HepG2 (cell line): ENCODE data around the gene DNMT3L. TPM values are rescaled to one million over a fixed set of nuclear protein-coding genes. Genes with fewer than 3 reads are reported as not detected.

Experiments
- CREB1 ChIP-seq, 2 experiments: fragments of 450-650 bp in 1 of 2; IDR thresholded peaks; 2 replicates each; pipeline ENCODE4 v1.6.1; 2016 to 2017; ENCODE audit warnings: control low read depth in 1 of 2, mild to moderate bottlenecking in 1 of 2, missing compliant biosample characterization in 1 of 2, missing genetic modification characterization in 1 of 2
- ERF ChIP-seq: IDR thresholded peaks from 2 replicates; pipeline ENCODE4 v1.6.1; 2018; ENCODE audit warnings: missing biosample characterization, missing genetic modification reagents
- KDM6A ChIP-seq: IDR thresholded peaks from 2 replicates; pipeline ENCODE4 v1.6.1; 2016; ENCODE audit warnings: low read depth
- NFE2L1 ChIP-seq: sonication (generic); formaldehyde crosslinking; IDR thresholded peaks from 2 replicates; pipeline ENCODE4 v1.4.0; 2020; ENCODE audit warnings: missing genetic modification reagents, mild to moderate bottlenecking, borderline replicate concordance
- NRL ChIP-seq: sonication (generic); formaldehyde crosslinking; IDR thresholded peaks from 2 replicates; pipeline ENCODE4 v1.5.0; 2020; ENCODE audit warnings: missing genetic modification reagents, mild to moderate bottlenecking, moderate library complexity, borderline replicate concordance
- POGZ ChIP-seq: sonication (generic); formaldehyde crosslinking; IDR thresholded peaks from 2 replicates; pipeline ENCODE4 v1.4.0; 2020; ENCODE audit warnings: mild to moderate bottlenecking, missing genetic modification reagents
- RELA ChIP-seq: sonication (generic); formaldehyde crosslinking; IDR thresholded peaks from 2 replicates; pipeline ENCODE4 v1.4.0; 2020; ENCODE audit warnings: missing genetic modification reagents
- RORA ChIP-seq: sonication (generic); formaldehyde crosslinking; IDR thresholded peaks from 2 replicates; pipeline ENCODE4 v1.5.0; 2020; ENCODE audit warnings: mild to moderate bottlenecking, missing genetic modification reagents, moderate library complexity
- SALL1 ChIP-seq: sonication (generic); formaldehyde crosslinking; IDR thresholded peaks from 2 replicates; pipeline ENCODE4 v1.8.0; 2022; ENCODE audit warnings: mild to moderate bottlenecking, missing genetic modification reagents
- STAT6 ChIP-seq: sonication (generic); formaldehyde crosslinking; IDR thresholded peaks from 2 replicates; pipeline ENCODE4 v1.4.0; 2020; ENCODE audit warnings: missing genetic modification reagents, mild to moderate bottlenecking, borderline replicate concordance
- THAP7 ChIP-seq: sonication (generic); formaldehyde crosslinking; IDR thresholded peaks from 2 replicates; pipeline ENCODE4 v1.8.1; 2023; ENCODE audit warnings: mild to moderate bottlenecking, missing genetic modification reagents
- ZNF75D ChIP-seq: sonication (generic); formaldehyde crosslinking; IDR thresholded peaks from 2 replicates; pipeline ENCODE4 v1.8.1; 2023; ENCODE audit warnings: missing genetic modification reagents, mild to moderate bottlenecking, borderline replicate concordance
- ZSCAN30 ChIP-seq: sonication (generic); formaldehyde crosslinking; IDR thresholded peaks from 2 replicates; pipeline ENCODE4 v1.5.0; 2020; ENCODE audit warnings: mild to moderate bottlenecking, missing genetic modification reagents
- polyA plus RNA-seq, 8 experiments: library from polyadenylated mRNA; depleted of rRNA in 3 of 8; stranded (reverse) in 7 of 8; unstranded in 1 of 8; fragments of >200 nt; fragmentation: Illumina TruSeq in 4 of 8; extraction: Trizol in 4 of 8; gene quantifications; 2 replicates each; pipeline versions ENCODE4 v1.2.1 to v1.2.3, GENCODE V29; 2011 to 2016; ENCODE audit warnings: low read depth in 4 of 8, missing spikeins in 1 of 8, mixed read lengths in 1 of 8; ENCODE audit not compliant: insufficient read depth in 1 of 8
- total RNA-seq, 5 experiments: library from RNA; depleted of rRNA; stranded (reverse); fragments of >200 nt; fragmentation: Illumina TruSeq; extraction: Trizol; gene quantifications; 2 replicates each; pipeline ENCODE4 v1.2.3, GENCODE V29; 2016; ENCODE audit warnings: low read depth in 1 of 5
- TF ChIP-seq, protein P1 (sequence below): IDR thresholded peaks from 2 replicates; pipeline ENCODE4 v1.6.1; 2018; ENCODE audit warnings: missing genetic modification reagents, mild to moderate bottlenecking, missing compliant biosample characterization
- TF ChIP-seq, protein P2 (sequence below): sonication (generic); formaldehyde crosslinking; IDR thresholded peaks from 2 replicates; pipeline ENCODE4 v1.5.1; 2020; ENCODE audit warnings: mild to moderate bottlenecking, missing genetic modification reagents, moderate library complexity
- TF ChIP-seq, protein P3 (sequence below): IDR thresholded peaks from 2 replicates; pipeline ENCODE4 v1.6.1; 2016; ENCODE audit warnings: missing compliant biosample characterization, missing genetic modification reagents, borderline replicate concordance
- TF ChIP-seq, protein P4 (sequence below): sonication (generic); formaldehyde crosslinking; IDR thresholded peaks from 2 replicates; pipeline ENCODE4 v1.5.0; 2020; ENCODE audit warnings: mild to moderate bottlenecking, missing genetic modification reagents, borderline replicate concordance
- TF ChIP-seq, protein P5 (sequence below): sonication (generic); formaldehyde crosslinking; IDR thresholded peaks from 2 replicates; pipeline ENCODE4 v1.5.0; 2020; ENCODE audit warnings: missing genetic modification reagents, mild to moderate bottlenecking, borderline replicate concordance

Gene DNMT3L
- total and polyA plus RNA-seq, 2 of the 13 experiments (the other 11 are each of a cell fraction or from before 2014, with no cell fraction given), result 0.75 to 1.7 TPM

DNA sequence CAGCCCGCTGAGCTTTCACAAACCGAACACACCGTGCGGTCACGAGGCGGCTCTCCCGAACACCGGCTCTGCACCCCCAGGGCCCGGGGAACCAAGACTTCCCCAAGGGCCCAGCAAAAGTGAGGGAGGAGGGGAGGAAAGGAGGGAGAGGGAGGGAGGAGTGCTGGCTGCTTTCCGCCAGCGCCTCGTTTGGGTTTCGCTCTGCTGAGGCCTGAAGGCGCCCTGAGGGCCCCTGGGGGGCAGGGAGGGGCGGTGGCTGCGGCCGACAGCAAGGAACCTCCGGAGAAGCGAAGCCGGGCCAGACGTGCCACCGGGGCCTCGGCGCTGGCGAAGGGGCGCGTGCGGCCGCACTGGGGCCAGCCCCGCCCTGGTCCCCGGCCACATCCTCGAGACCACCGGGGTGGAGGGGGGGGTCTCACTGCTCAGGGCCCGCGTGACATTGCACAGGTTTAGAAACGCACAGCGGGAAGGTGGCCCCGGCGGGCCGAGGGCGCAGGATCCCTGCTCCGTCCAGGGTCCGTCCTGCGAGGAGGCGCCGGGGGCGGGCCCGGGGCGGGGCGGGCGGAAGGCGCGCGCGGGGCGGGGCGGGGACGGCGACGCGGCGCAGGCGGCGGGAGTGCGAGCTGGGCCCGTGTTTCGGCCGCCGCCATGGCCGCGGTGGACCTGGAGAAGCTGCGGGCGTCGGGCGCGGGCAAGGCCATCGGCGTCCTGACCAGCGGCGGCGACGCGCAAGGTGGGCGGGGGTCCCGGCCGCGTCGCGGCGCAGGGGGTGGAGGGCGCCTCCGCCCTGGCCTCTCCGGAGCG is 38.0 kb upstream of the DNMT3L start, which contains the start of gene PFKL (continued):
- TF ChIP-seq RELA (CRISPR knock-in tag), result no peak
- TF ChIP-seq STAT6 (CRISPR knock-in tag), result no peak
- no peak for TF ChIP-seq NFE2L1 (CRISPR knock-in tag)
- TF ChIP-seq RORA, result no peak
- no peak for TF ChIP-seq POGZ
- no peak for TF ChIP-seq CREB1 (IDR thresholded peaks at IDR 0.05)
- no peak for TF ChIP-seq CREB1 (CRISPR knock-in tag; IDR thresholded peaks at IDR 0.05)
- no peak for TF ChIP-seq KDM6A (CRISPR knock-in tag)
- no peak for TF ChIP-seq THAP7
- TF ChIP-seq NRL, result peak; percentile 80
- TF ChIP-seq, protein P1, sequence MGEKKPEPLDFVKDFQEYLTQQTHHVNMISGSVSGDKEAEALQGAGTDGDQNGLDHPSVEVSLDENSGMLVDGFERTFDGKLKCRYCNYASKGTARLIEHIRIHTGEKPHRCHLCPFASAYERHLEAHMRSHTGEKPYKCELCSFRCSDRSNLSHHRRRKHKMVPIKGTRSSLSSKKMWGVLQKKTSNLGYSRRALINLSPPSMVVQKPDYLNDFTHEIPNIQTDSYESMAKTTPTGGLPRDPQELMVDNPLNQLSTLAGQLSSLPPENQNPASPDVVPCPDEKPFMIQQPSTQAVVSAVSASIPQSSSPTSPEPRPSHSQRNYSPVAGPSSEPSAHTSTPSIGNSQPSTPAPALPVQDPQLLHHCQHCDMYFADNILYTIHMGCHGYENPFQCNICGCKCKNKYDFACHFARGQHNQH, result 0 out of 2 replicates have a peak, but pooled peaks have one; percentile 29
- TF ChIP-seq ZNF75D (CRISPR knock-in tag), result no peak
- TF ChIP-seq ERF, result peak; percentile 48
- TF ChIP-seq, protein P2, sequence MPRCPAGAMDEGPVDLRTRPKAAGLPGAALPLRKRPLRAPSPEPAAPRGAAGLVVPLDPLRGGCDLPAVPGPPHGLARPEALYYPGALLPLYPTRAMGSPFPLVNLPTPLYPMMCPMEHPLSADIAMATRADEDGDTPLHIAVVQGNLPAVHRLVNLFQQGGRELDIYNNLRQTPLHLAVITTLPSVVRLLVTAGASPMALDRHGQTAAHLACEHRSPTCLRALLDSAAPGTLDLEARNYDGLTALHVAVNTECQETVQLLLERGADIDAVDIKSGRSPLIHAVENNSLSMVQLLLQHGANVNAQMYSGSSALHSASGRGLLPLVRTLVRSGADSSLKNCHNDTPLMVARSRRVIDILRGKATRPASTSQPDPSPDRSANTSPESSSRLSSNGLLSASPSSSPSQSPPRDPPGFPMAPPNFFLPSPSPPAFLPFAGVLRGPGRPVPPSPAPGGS (CRISPR knock-in tag), result peak; percentile 38; the same call in 1 of the 2 replicates
- TF ChIP-seq, protein P3, sequence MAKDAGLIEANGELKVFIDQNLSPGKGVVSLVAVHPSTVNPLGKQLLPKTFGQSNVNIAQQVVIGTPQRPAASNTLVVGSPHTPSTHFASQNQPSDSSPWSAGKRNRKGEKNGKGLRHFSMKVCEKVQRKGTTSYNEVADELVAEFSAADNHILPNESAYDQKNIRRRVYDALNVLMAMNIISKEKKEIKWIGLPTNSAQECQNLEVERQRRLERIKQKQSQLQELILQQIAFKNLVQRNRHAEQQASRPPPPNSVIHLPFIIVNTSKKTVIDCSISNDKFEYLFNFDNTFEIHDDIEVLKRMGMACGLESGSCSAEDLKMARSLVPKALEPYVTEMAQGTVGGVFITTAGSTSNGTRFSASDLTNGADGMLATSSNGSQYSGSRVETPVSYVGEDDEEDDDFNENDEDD (CRISPR knock-in tag), result no peak
- 0 out of 2 replicates have a peak, but pooled peaks have one; percentile 70 for TF ChIP-seq ZSCAN30 (CRISPR knock-in tag)
- peak; percentile 24; the same call in 1 of the 2 replicates for TF ChIP-seq SALL1
- TF ChIP-seq, protein P4, sequence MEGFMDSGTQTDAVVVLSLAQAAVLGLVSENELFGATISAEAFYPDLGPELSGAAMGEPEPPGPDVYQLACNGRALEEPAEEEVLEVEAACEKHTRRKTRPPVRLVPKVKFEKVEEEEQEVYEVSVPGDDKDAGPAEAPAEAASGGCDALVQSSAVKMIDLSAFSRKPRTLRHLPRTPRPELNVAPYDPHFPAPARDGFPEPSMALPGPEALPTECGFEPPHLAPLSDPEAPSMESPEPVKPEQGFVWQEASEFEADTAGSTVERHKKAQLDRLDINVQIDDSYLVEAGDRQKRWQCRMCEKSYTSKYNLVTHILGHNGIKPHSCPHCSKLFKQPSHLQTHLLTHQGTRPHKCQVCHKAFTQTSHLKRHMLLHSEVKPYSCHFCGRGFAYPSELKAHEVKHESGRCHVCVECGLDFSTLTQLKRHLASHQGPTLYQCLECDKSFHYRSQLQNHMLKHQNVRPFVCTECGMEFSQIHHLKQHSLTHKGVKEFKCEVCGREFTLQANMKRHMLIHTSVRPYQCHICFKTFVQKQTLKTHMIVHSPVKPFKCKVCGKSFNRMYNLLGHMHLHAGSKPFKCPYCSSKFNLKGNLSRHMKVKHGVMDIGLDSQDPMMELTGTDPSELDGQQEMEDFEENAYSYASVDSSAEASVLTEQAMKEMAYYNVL (CRISPR knock-in tag), result peak; percentile 25
- TF ChIP-seq, protein P5, sequence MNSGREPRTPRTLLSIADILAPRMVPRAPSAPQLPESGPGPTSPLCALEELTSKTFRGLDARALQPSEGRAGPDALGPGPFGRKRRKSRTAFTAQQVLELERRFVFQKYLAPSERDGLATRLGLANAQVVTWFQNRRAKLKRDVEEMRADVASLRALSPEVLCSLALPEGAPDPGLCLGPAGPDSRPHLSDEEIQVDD (CRISPR knock-in tag), result peak; percentile 53; the same call in 1 of the 2 replicates
